SU-DHL-6 (cell line): ENCODE data around the gene PRR14.

ENCODE experiments used
- H2AFZ ChIP-seq: fragments of 200-600 bp; sonication (generic); 2 replicates; pipeline ENCODE4 v1.6.1; 2014; ENCODE audit warnings: low read depth, mild to moderate bottlenecking, moderate library complexity, mixed read lengths, antibody characterized with exemption, low read length; ENCODE audit not compliant: severe bottlenecking
- H3F3A ChIP-seq: fragments of 200-600 bp; shearing (Covaris generic); 2 replicates; pipeline ENCODE4 v1.6.0; 2016; ENCODE audit warnings: antibody characterized with exemption, mild to moderate bottlenecking; ENCODE audit not compliant: insufficient read depth
- H3K27ac ChIP-seq: fragments of 200-600 bp; sonication (generic); 2 replicates; pipeline ENCODE4 v1.5.1; 2016; ENCODE audit warnings: low read depth, mild to moderate bottlenecking, low read length, moderate library complexity, mixed read lengths
- H3K27me3 ChIP-seq: fragments of 200-600 bp; sonication (generic), shearing (Covaris generic); 2 replicates; pipeline ENCODE4 v1.6.0; 2014; ENCODE audit warnings: mild to moderate bottlenecking, low read length
- H3K36me3 ChIP-seq: fragments of 200-600 bp; sonication (generic); 2 replicates; pipeline ENCODE4 v1.6.1; 2014; ENCODE audit warnings: mild to moderate bottlenecking, low read length, mixed read lengths
- H3K4me2 ChIP-seq: fragments of 300-600, 200-600 bp; shearing (Covaris generic), sonication (generic); 2 replicates; pipeline ENCODE4 v1.6.0; 2014; ENCODE audit warnings: low read length, low read depth, mild to moderate bottlenecking; ENCODE audit not compliant: poor library complexity, severe bottlenecking
- H3K4me3 ChIP-seq: fragments of 200-600 bp; sonication (generic); 2 replicates; pipeline ENCODE4 v1.5.1; 2014; ENCODE audit warnings: antibody characterized with exemption, low read length, mild to moderate bottlenecking, mixed read lengths; ENCODE audit not compliant: insufficient read depth, poor library complexity, severe bottlenecking
- H3K79me2 ChIP-seq: fragments of 200-600 bp; sonication (generic); 2 replicates; pipeline ENCODE4 v1.6.1; 2014; ENCODE audit warnings: mild to moderate bottlenecking, low read length, moderate library complexity; ENCODE audit not compliant: insufficient read depth
- H3K9ac ChIP-seq: fragments of 200-600 bp; sonication (generic); 2 replicates; pipeline ENCODE4 v1.7.0; 2014; ENCODE audit warnings: mild to moderate bottlenecking, low read length
- H3K9me2 ChIP-seq: fragments of 200-600 bp; sonication (generic); replicated peaks from 2 replicates; pipeline ENCODE4 v1.6.1; 2014; ENCODE audit warnings: low read length; ENCODE audit not compliant: insufficient read depth
- H3K9me3 ChIP-seq: fragments of 200-600 bp; sonication (generic); 2 replicates; pipeline ENCODE4 v1.6.1; 2014; ENCODE audit warnings: low read length, mixed read lengths; ENCODE audit not compliant: insufficient read depth
- H4K20me1 ChIP-seq: fragments of 200-600 bp; sonication (generic); 2 replicates; pipeline ENCODE4 v1.6.1; 2014; ENCODE audit warnings: low read depth, mild to moderate bottlenecking, antibody characterized with exemption, low read length, moderate library complexity, mixed read lengths
- CTCF ChIP-seq: fragments of 200-600 bp; sonication (generic); IDR thresholded peaks from one replicate; pipeline ENCODE4 v1.5.1; 2017; ENCODE audit warnings: antibody characterized with exemption, mild to moderate bottlenecking, low read length, moderate library complexity; ENCODE audit not compliant: insufficient read depth, poor library complexity, severe bottlenecking
- EZH2phosphoT487 ChIP-seq: fragments of 200-600 bp; sonication (generic), shearing (Covaris generic); conservative IDR thresholded peaks from 2 replicates; pipeline ENCODE4 v1.6.1; 2018; ENCODE audit warnings: mild to moderate bottlenecking, antibody characterized with exemption, low read length, moderate library complexity, mixed read lengths

The PRR14 gene

GRCh38 chr16:30688701-30689100, 37.9 kb downstream of the PRR14 start:
- no peak overlapping the region for H2AFZ ChIP-seq
- no peaks in the 10 kb centered on the region for H3K9me3 ChIP-seq
- H3K4me3 ChIP-seq: no peak overlapping the region
- H3K27ac ChIP-seq: no peak overlapping the region
- H3K4me2 ChIP-seq: no peak overlapping the region
- H3K9me2 ChIP-seq: no peaks in the 10 kb centered on the region
- H3K79me2 ChIP-seq: no peaks in the 10 kb centered on the region
- H3K27me3 ChIP-seq: no peaks in the 10 kb centered on the region
- TF ChIP-seq CTCF: no peak
- TF ChIP-seq EZH2phosphoT487: no peak
- no peaks in the 10 kb centered on the region for H3K36me3 ChIP-seq
- no peak overlapping the region for H3K9ac ChIP-seq
- H4K20me1 ChIP-seq: no peaks in the 10 kb centered on the region
- no peaks in the 10 kb centered on the region for H3F3A ChIP-seq

GRCh38 chr16:30691907-30692306, 41.1 kb downstream of the PRR14 start:
- no peaks in the 10 kb centered on the region for H3K79me2 ChIP-seq
- TF ChIP-seq EZH2phosphoT487: no peak
- TF ChIP-seq CTCF: no peak
- no peak overlapping the region for H2AFZ ChIP-seq
- no peaks in the 10 kb centered on the region for H3K27me3 ChIP-seq
- no peaks in the 10 kb centered on the region for H3K9me2 ChIP-seq
- no peaks in the 10 kb centered on the region for H3K36me3 ChIP-seq
- no peaks in the 10 kb centered on the region for H3F3A ChIP-seq
- H3K9ac ChIP-seq: no peak overlapping the region
- no peak overlapping the region for H3K4me3 ChIP-seq
- no peak overlapping the region for H3K4me2 ChIP-seq
- no peaks in the 10 kb centered on the region for H4K20me1 ChIP-seq
- H3K27ac ChIP-seq: no peak overlapping the region
- H3K9me3 ChIP-seq: no peaks in the 10 kb centered on the region

- Histone ChIP-seq H3K9me3 (no peaks in the 10 kb centered on the region), H3K4me3 (no peak overlapping the region), H2AFZ (no peak overlapping the region), H3K9me2 (no peaks in the 10 kb centered on the region), H3K27ac (no peak overlapping the region), H3K9ac (no peak overlapping the region), H3K36me3 (no peaks in the 10 kb centered on the region), H4K20me1 (no peaks in the 10 kb centered on the region), H3K27me3 (no peaks in the 10 kb centered on the region), H3F3A (no peaks in the 10 kb centered on the region), H3K4me2 (no peak overlapping the region), H3K79me2 (no peaks in the 10 kb centered on the region)
- TF ChIP-seq EZH2phosphoT487: no peak
- TF ChIP-seq CTCF: no peak
Observed at GRCh38 chr16:30692396-30693064, 41.8 kb downstream of the PRR14 start.
